ENCODE results near the gene NUP210.

DNA sequence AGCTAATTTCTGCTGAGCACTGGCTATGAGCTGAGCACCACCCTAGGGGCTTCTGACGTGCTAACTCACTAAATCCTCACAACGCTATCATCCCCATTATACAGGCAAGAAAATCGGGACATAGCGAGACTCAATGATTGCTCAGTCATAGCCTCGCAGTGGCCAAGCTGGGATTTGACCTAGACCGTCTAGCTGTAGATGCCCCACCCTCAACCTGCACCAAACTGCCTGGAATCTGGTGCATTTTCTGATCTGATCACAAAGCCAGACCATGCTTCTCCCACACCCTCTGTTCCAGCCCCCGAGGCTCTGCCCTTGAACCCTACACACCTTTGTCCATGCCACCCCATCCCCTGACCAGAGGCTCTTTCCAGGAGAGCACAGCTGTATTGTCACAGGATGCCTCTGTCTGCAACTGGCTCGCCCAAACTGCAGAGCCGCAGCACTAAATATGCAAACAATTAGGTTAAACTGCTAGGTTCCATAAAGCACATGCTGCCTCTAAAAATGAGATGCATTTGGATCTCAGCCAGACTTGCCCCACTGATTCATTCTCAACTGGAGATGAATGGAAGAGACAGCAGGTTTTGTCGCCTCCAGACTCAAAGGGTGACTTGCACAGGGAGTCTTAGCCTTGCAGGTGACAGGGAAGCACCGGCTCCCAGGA, 95.2 kb downstream of the NUP210 start:
- TF ChIP-seq, protein P1, sequence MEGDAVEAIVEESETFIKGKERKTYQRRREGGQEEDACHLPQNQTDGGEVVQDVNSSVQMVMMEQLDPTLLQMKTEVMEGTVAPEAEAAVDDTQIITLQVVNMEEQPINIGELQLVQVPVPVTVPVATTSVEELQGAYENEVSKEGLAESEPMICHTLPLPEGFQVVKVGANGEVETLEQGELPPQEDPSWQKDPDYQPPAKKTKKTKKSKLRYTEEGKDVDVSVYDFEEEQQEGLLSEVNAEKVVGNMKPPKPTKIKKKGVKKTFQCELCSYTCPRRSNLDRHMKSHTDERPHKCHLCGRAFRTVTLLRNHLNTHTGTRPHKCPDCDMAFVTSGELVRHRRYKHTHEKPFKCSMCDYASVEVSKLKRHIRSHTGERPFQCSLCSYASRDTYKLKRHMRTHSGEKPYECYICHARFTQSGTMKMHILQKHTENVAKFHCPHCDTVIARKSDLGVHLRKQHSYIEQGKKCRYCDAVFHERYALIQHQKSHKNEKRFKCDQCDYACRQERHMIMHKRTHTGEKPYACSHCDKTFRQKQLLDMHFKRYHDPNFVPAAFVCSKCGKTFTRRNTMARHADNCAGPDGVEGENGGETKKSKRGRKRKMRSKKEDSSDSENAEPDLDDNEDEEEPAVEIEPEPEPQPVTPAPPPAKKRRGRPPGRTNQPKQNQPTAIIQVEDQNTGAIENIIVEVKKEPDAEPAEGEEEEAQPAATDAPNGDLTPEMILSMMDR (IDR thresholded peaks at IDR 0.05): no peak
- TF ChIP-seq POLR2A (IDR thresholded peaks at IDR 0.05): no peak
